BLaER1 treated with 17β-estradiol and CSF1 and Interleukin-3, amounts not matched to agents 10 nM and 100 nM (cell line): ENCODE results near the gene IMMP2L.
"Not testable (repeated sequence)": the region's sequence is repeated elsewhere in the genome, so short reads cannot be mapped to it uniquely, and the experiment has no call there.

Experiments used
- H3K27ac ChIP-seq, 11 experiments: shearing (Covaris generic); formaldehyde crosslinking; 2 replicates each; pipeline ENCODE4 v1.8.1; 2022
- H3K27me3 ChIP-seq, 11 experiments: shearing (Covaris generic); formaldehyde crosslinking; 2 replicates each; pipeline ENCODE4 v1.8.1; 2022
- H3K36me3 ChIP-seq, 11 experiments: shearing (Covaris generic); formaldehyde crosslinking; 2 replicates each; pipeline ENCODE4 v1.8.1; 2022
- H3K4me1 ChIP-seq, 10 experiments: shearing (Covaris generic); formaldehyde crosslinking; 2 replicates each; pipeline ENCODE4 v1.8.1; 2022
- H3K4me2 ChIP-seq, 11 experiments: shearing (Covaris generic); formaldehyde crosslinking; 2 replicates each; pipeline ENCODE4 v1.8.1; 2022
- H3K4me3 ChIP-seq, 10 experiments: shearing (Covaris generic); formaldehyde crosslinking; 2 replicates each; pipeline ENCODE4 v1.8.1; 2022
- H3K9ac ChIP-seq, 11 experiments: shearing (Covaris generic); formaldehyde crosslinking; 2 replicates each; pipeline ENCODE4 v1.8.1; 2022
- H3K9me3 ChIP-seq, 11 experiments: shearing (Covaris generic); formaldehyde crosslinking; replicated peaks in 1 of 11; 2 replicates each; pipeline ENCODE4 v1.8.1; 2022
- H4K20me1 ChIP-seq, 11 experiments: shearing (Covaris generic); formaldehyde crosslinking; 2 replicates each; pipeline ENCODE4 v1.8.1; 2022
- Cebpa-rat ChIP-seq, 11 experiments: shearing (Covaris generic); IDR thresholded peaks; 2 replicates each; pipeline ENCODE4 v1.8.1; 2022

The IMMP2L gene

GRCh38 chr7:110693344-110693743 lies 868.9 kb downstream of the IMMP2L start:
- Histone ChIP-seq H3K36me3 (no peaks in the 10 kb centered on the region), H3K4me3 (no peak overlapping the region), H4K20me1 (no peaks in the 10 kb centered on the region), H3K27me3 (no peaks in the 10 kb centered on the region), H3K9ac (no peak overlapping the region), H3K4me2 (no peak overlapping the region), H3K27ac (no peak overlapping the region), H3K4me1 (no peaks in the 10 kb centered on the region), H3K9me3 (no peaks in the 10 kb centered on the region)
- no peak for TF ChIP-seq Cebpa-rat (IDR thresholded peaks at IDR 0.05)

DNA sequence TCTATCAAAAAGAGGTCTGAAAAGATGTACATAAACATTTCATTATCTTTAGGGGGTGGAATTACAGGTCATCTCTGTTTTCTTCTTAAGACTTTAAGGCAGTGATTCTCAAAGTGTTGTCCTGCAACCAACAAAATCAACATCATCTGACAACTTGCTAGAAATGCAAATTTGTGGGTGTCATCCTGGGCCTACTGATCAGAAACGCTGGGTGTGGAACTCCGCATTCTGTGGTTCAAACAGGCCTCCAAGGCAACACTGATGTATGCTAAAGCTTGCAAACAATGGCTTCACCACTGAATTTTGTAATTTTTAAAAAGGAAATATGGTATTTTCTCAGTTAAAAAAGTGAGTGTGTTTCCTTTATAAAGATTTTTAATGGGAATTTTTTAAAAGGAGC lies 873.4 kb downstream of the IMMP2L start:
- no peak overlapping the region for H3K4me3 ChIP-seq
- H3K27ac ChIP-seq = no peak overlapping the region
- no peak for TF ChIP-seq Cebpa-rat (IDR thresholded peaks at IDR 0.05)
- H4K20me1 ChIP-seq = no peaks in the 10 kb centered on the region
- H3K36me3 ChIP-seq = no peaks in the 10 kb centered on the region
- no peaks in the 10 kb centered on the region for H3K27me3 ChIP-seq
- H3K4me1 ChIP-seq = no peaks in the 10 kb centered on the region
- no peak overlapping the region for H3K4me2 ChIP-seq
- H3K9ac ChIP-seq = no peak overlapping the region
- no peaks in the 10 kb centered on the region for H3K9me3 ChIP-seq

DNA sequence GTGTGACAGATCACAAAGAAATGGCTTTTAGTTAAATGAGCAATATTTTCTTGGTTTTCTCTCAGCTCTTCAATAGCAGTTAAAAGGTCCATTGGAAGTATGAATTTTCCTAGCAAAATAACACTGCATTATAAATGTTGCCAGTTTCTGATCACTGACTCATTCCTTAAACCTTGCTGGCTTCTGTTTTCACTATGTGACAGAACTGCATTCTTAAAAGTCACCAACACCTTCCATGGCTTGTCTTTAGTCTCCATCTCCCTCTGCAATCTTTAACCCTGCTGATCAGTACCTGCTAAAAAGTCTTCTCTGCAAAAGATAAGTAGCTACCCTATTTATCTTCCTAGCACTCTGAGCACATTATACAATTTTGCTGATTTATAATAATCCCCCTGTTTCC lies 876.4 kb downstream of the IMMP2L start:
- H3K27me3 ChIP-seq = no peaks in the 10 kb centered on the region
- no peaks in the 10 kb centered on the region for H4K20me1 ChIP-seq
- no peaks in the 10 kb centered on the region for H3K4me1 ChIP-seq
- no peak overlapping the region for H3K9ac ChIP-seq
- no peaks in the 10 kb centered on the region for H3K9me3 ChIP-seq
- H3K4me2 ChIP-seq = no peak overlapping the region
- no peak for TF ChIP-seq Cebpa-rat (IDR thresholded peaks at IDR 0.05)
- no peaks in the 10 kb centered on the region for H3K36me3 ChIP-seq
- no peak overlapping the region for H3K27ac ChIP-seq
- H3K4me3 ChIP-seq = no peak overlapping the region

GRCh38 chr7:110681941-110682340 lies 880.4 kb downstream of the IMMP2L start:
- no peak overlapping the region for H3K4me2 ChIP-seq
- no peaks in the 10 kb centered on the region for H3K36me3 ChIP-seq
- H3K4me1 ChIP-seq = no peaks in the 10 kb centered on the region
- H3K9ac ChIP-seq = no peak overlapping the region
- TF ChIP-seq Cebpa-rat (IDR thresholded peaks at IDR 0.05) = no peak
- no peaks in the 10 kb centered on the region for H3K27me3 ChIP-seq
- H3K27ac ChIP-seq = no peak overlapping the region
- no peaks in the 10 kb centered on the region for H4K20me1 ChIP-seq
- H3K4me3 ChIP-seq = no peak overlapping the region
- H3K9me3 ChIP-seq = no peaks in the 10 kb centered on the region

GRCh38 chr7:110677405-110677804 lies 884.9 kb downstream of the IMMP2L start:
- Histone ChIP-seq H3K9ac (no peak overlapping the region), H3K4me3 (no peak overlapping the region), H3K27me3 (no peaks in the 10 kb centered on the region), H3K36me3 (no peaks in the 10 kb centered on the region; a peak in 2 of 22 replicates), H3K4me1 (no peaks in the 10 kb centered on the region), H3K27ac (no peak overlapping the region), H4K20me1 (no peaks in the 10 kb centered on the region), H3K9me3 (peaks cover 18 to 27% (median 20%) of the 10 kb centered on the region in 11 experiments), H3K4me2 (no peak overlapping the region)
- no peak for TF ChIP-seq Cebpa-rat (IDR thresholded peaks at IDR 0.05)

GRCh38 chr7:110676785-110677184 lies 885.5 kb downstream of the IMMP2L start:
- no peak for TF ChIP-seq Cebpa-rat (IDR thresholded peaks at IDR 0.05)
- Histone ChIP-seq H4K20me1 (no peaks in the 10 kb centered on the region), H3K4me3 (no peak overlapping the region), H3K9ac (no peak overlapping the region), H3K27me3 (no peaks in the 10 kb centered on the region), H3K36me3 (no peaks in the 10 kb centered on the region; a peak in 2 of 22 replicates), H3K4me2 (no peak overlapping the region), H3K27ac (no peak overlapping the region), H3K4me1 (no peaks in the 10 kb centered on the region), H3K9me3 (peaks cover 21 to 33% (median 24%) of the 10 kb centered on the region in 11 experiments)

- Histone ChIP-seq H3K27ac (no peak overlapping the region), H3K9me3 (peaks cover 21 to 38% (median 24%) of the 10 kb centered on the region in 11 experiments), H3K4me1 (no peaks in the 10 kb centered on the region), H3K9ac (no peak overlapping the region), H4K20me1 (no peaks in the 10 kb centered on the region), H3K36me3 (no peaks in the 10 kb centered on the region; a peak in 2 of 22 replicates), H3K4me3 (no peak overlapping the region), H3K27me3 (no peaks in the 10 kb centered on the region), H3K4me2 (no peak overlapping the region)
- TF ChIP-seq Cebpa-rat (IDR thresholded peaks at IDR 0.05) = no peak
Observed at GRCh38 chr7:110675383-110676103, 886.7 kb downstream of the IMMP2L start.

DNA sequence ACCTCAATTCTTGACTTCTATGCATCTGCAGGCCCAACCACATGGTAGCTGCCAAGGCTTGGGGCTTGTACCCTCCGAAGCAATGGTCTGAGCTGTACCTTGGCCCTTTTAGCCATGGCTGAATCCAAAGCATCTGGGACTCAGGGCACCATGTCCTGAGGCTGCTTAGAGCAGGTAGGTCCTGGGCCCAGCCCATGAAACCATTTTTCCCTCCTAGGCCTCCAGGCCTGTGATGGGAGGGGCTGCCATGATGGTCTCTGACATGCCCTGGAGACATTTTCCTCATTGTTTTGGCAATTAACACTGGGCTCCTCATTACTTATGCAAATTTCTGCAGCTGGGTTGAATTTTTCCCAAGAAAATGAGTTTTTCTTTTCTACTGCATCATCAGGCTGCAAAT lies 889.1 kb downstream of the IMMP2L start:
- H3K36me3 ChIP-seq = no peaks in the 10 kb centered on the region; a peak in 2 of 22 replicates
- no peaks in the 10 kb centered on the region for H3K27me3 ChIP-seq
- no peak overlapping the region for H3K9ac ChIP-seq
- no peak for TF ChIP-seq Cebpa-rat (IDR thresholded peaks at IDR 0.05)
- H3K27ac ChIP-seq = no peak overlapping the region
- H3K4me1 ChIP-seq = no peaks in the 10 kb centered on the region
- peaks cover 21 to 38% (median 24%) of the 10 kb centered on the region in 11 experiments for H3K9me3 ChIP-seq
- no peak overlapping the region for H3K4me3 ChIP-seq
- no peaks in the 10 kb centered on the region for H4K20me1 ChIP-seq
- no peak overlapping the region for H3K4me2 ChIP-seq

DNA sequence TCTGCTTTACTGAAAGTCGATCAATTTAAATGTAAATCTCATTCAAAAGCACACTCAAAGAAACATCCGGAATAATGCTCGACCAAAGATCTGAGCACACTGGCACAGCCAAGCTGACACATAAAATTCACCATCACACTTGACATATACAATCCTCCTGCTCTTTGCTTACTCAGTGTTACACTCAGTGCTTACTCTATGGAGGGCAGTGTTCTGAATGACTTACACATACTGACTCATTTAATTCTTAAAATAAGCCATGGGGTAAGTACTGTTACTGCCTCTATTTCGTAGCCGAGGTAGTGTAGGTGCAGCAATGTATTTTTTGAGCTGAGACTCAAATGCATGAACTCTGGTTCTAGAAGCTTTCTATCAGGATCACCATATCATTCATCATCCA lies 892.9 kb downstream of the IMMP2L start:
- no peak for TF ChIP-seq Cebpa-rat (IDR thresholded peaks at IDR 0.05)
- Histone ChIP-seq H3K4me3 (no peak overlapping the region), H3K9ac (no peak overlapping the region), H3K4me2 (no peak overlapping the region), H3K27ac (no peak overlapping the region), H3K36me3 (no peaks in the 10 kb centered on the region; a peak in 2 of 22 replicates), H3K9me3 (peaks cover 21 to 32% (median 24%) of the 10 kb centered on the region in 11 experiments), H3K4me1 (no peaks in the 10 kb centered on the region), H3K27me3 (no peaks in the 10 kb centered on the region), H4K20me1 (no peaks in the 10 kb centered on the region)

- no peaks in the 10 kb centered on the region for H3K27me3 ChIP-seq
- H3K27ac ChIP-seq = no peak overlapping the region
- TF ChIP-seq Cebpa-rat (IDR thresholded peaks at IDR 0.05) = no peak
- H4K20me1 ChIP-seq = no peaks in the 10 kb centered on the region
- peaks cover 0 to 8% (median 0%) of the 10 kb centered on the region in 11 experiments; a peak in 1 of 22 replicates for H3K36me3 ChIP-seq
- no peak overlapping the region for H3K9ac ChIP-seq
- H3K4me3 ChIP-seq = no peak overlapping the region
- H3K9me3 ChIP-seq = peaks cover 4 to 19% (median 10%) of the 10 kb centered on the region in 11 experiments; a peak in 15 of 22 replicates
- H3K4me2 ChIP-seq = no peak overlapping the region
- no peaks in the 10 kb centered on the region for H3K4me1 ChIP-seq
Observed at GRCh38 chr7:110664803-110665202, 897.5 kb downstream of the IMMP2L start.

DNA sequence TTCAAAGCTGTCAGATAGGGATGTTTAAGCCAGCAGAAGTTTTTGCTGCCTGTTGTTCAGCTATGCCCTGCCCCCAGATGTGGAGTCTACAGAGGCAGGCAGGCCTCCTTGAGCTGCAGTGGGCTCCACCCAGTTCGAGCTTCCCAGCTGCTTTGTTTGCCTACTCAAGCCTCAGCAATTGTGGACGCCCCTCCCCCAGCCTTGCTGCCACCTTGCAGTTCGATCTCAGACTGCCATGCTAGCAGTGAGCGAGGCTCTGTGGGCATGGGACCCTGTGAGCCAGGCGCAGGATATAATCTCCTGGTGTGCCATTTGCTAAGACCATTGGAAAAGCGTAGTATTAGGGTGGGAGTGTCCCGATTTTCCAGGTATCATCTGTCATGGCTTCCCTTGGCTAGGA lies 901.7 kb downstream of the IMMP2L start:
- H3K9ac ChIP-seq, H3K36me3 ChIP-seq, H3K27me3 ChIP-seq, H3K4me3 ChIP-seq, H3K27ac ChIP-seq, H3K4me2 ChIP-seq, H4K20me1 ChIP-seq, H3K4me1 ChIP-seq: not testable (repeated sequence)
- peaks cover 4 to 19% (median 10%) of the 10 kb centered on the region in 11 experiments; a peak in 15 of 22 replicates for H3K9me3 ChIP-seq
